Amniotic stem cell (primary cell): ENCODE measurements around the gene C11orf24.
"Not testable (repeated sequence)": the region's sequence is repeated elsewhere in the genome, so short reads cannot be mapped to it uniquely, and the experiment has no call there.

Source experiments
- DNase-seq: peaks from one replicate; lab custom pipeline; 2025; lab: John Stamatoyannopoulos, UW

Gene C11orf24

GRCh38 chr11:68298659-68299516 lies 27.1 kb upstream of the C11orf24 start:
- no peak for DNase-seq

GRCh38 chr11:68297812-68298658 lies 26.3 kb upstream of the C11orf24 start:
- DNase-seq, result no peak

- no peak for DNase-seq
Measured at GRCh38 chr11:68297494-68297811, 25.7 kb upstream of the C11orf24 start.

GRCh38 chr11:68297052-68297378 lies 25.2 kb upstream of the C11orf24 start:
- DNase-seq, result no peak

- DNase-seq, result no peak
Measured at GRCh38 chr11:68296344-68297051, 24.7 kb upstream of the C11orf24 start.

GRCh38 chr11:68295940-68296339 lies 24.2 kb upstream of the C11orf24 start:
- DNase-seq, result no peak

- no peak for DNase-seq
Measured at GRCh38 chr11:68295271-68295670, 23.5 kb upstream of the C11orf24 start.

- DNase-seq, result no peak
Measured at GRCh38 chr11:68293708-68294107, 21.9 kb upstream of the C11orf24 start.

GRCh38 chr11:68289456-68289855 lies 17.7 kb upstream of the C11orf24 start:
- no peak for DNase-seq

- no peak for DNase-seq
Measured at GRCh38 chr11:68287419-68287818, 15.6 kb upstream of the C11orf24 start.

GRCh38 chr11:68284588-68284987 lies 12.8 kb upstream of the C11orf24 start:
- DNase-seq, result not testable (repeated sequence)

- no peak for DNase-seq
Measured at GRCh38 chr11:68282861-68283230, 11.1 kb upstream of the C11orf24 start.

- DNase-seq, result no peak
Measured at GRCh38 chr11:68282141-68282860, 10.5 kb upstream of the C11orf24 start.

GRCh38 chr11:68279676-68280075 lies 7.9 kb upstream of the C11orf24 start:
- DNase-seq, result no peak

GRCh38 chr11:68276861-68277260 lies 5.1 kb upstream of the C11orf24 start:
- DNase-seq, result no peak

GRCh38 chr11:68275721-68276507 lies 4.1 kb upstream of the C11orf24 start:
- no peak for DNase-seq

- DNase-seq, result no peak
Measured at GRCh38 chr11:68274306-68274705, 2.5 kb upstream of the C11orf24 start.

GRCh38 chr11:68273026-68273738 lies 1.4 kb upstream of the C11orf24 start:
- DNase-seq, result no peak

GRCh38 chr11:68271023-68271780 lies 571 bp downstream of the C11orf24 start:
- DNase-seq, result peak; percentile 74
